AG10803 (cell line): ENCODE measurements around the gene OSBPL5.
"Not testable (repeated sequence)": the region's sequence is repeated elsewhere in the genome, so short reads cannot be mapped to it uniquely, and the experiment has no call there.

Source experiments
- DNase-seq: peaks from one replicate; pipeline ENCODE4 v3.0.0; 2010; ENCODE audit warnings: low read depth
- H3K4me3 ChIP-seq: 2 replicates; pipeline ENCODE4 v1.5.1; 2011; ENCODE audit warnings: mild to moderate bottlenecking, low read length, control low read depth
- TF ChIP-seq, protein P1 (sequence below): conservative IDR thresholded peaks from 2 replicates; pipeline ENCODE4 v1.5.1; 2011; ENCODE audit warnings: mild to moderate bottlenecking, low read length, control low read depth, inconsistent platforms

The OSBPL5 gene

GRCh38 chr11:3170044-3170755 is 5.1 kb upstream of the OSBPL5 start:
- TF ChIP-seq, protein P1, sequence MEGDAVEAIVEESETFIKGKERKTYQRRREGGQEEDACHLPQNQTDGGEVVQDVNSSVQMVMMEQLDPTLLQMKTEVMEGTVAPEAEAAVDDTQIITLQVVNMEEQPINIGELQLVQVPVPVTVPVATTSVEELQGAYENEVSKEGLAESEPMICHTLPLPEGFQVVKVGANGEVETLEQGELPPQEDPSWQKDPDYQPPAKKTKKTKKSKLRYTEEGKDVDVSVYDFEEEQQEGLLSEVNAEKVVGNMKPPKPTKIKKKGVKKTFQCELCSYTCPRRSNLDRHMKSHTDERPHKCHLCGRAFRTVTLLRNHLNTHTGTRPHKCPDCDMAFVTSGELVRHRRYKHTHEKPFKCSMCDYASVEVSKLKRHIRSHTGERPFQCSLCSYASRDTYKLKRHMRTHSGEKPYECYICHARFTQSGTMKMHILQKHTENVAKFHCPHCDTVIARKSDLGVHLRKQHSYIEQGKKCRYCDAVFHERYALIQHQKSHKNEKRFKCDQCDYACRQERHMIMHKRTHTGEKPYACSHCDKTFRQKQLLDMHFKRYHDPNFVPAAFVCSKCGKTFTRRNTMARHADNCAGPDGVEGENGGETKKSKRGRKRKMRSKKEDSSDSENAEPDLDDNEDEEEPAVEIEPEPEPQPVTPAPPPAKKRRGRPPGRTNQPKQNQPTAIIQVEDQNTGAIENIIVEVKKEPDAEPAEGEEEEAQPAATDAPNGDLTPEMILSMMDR = no peak
- H3K4me3 ChIP-seq = no peak overlapping the region; the same call in 1 of the 2 replicates
- no peak for DNase-seq

GRCh38 chr11:3169255-3170043 is 4.3 kb upstream of the OSBPL5 start:
- peak overlapping the region; percentile 63 for H3K4me3 ChIP-seq
- DNase-seq = peak; percentile 72
- TF ChIP-seq, protein P1 = peak; percentile 25

DNA sequence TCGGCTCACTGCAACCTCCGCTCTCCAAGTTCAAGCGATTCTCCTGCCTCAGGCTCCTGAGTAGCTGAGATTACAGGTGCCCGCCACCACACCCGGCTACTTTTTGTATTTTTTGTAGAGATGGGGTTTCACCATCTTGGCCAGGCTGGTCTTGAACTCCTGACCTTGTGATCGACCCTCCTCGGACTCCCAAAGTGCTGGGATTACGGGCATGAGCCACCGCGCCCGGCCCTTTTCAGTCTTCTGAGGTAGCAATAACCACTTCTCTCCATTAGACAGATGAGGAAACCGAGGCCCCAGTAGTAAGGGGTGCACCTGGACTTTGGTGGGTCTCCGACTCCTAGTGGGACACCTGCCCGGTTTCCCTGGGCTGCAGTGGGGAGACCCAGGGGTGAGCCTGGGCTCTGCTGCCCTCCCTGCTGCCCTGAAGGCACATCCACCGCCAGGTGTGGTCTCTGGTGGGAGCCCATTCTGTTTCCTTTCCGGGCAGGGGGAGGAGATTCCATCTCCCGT is 3.7 kb upstream of the OSBPL5 start:
- not testable (repeated sequence) for DNase-seq
- H3K4me3 ChIP-seq = peak overlapping the region; percentile 63

DNA sequence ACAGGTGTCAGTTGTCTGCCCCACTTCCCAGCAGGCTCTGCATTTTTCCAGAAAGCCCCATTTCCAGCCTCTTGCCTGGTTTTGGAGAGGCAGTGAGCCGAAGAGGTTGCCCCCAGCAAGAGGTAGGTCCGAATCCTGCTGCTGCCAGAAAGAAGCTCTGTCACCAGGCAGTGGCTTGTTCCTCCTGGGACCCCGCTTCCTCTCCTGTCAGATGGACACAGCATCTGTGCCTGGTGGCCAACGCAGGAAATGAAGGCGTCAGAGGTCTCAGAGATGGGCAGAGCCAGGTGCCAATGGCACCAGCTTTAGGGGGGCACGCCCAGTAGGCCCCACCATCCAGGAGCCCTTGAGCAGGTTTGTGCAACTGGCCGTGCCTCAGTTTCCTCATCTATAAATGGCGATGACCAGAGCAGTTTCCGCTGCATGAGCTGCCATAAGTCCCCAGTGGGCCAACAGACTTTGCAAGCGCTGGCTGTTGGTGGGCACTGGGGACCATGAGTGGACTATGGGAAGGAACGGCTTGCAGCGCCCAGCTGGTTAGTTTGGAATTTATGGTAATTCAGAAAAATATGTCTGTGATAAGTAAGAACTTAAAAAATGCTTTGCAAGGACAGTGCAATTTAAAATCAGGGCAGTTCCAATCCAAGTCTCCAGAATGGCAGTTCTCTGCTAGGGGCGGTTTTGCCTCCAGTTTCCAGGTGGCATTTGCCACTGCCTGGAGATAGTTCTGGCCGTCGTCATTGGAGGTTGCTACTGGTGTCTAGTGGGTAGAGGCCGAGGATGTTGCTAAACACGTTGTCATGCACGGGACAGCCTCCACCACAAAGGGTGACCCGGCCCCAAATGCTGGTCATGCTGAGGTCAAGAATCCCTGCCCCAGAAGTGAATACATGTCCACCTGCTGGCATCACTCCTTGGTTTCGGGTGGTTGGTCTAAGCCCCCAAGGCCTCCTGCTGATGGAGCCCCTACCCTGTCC is 2.3 kb upstream of the OSBPL5 start:
- no peak overlapping the region for H3K4me3 ChIP-seq
- TF ChIP-seq, protein P1 = 0 out of 2 replicates have a peak, but pooled peaks have one; percentile 1
- DNase-seq = no peak

GRCh38 chr11:3166268-3167142 is 1.4 kb upstream of the OSBPL5 start:
- no peak for DNase-seq

DNA sequence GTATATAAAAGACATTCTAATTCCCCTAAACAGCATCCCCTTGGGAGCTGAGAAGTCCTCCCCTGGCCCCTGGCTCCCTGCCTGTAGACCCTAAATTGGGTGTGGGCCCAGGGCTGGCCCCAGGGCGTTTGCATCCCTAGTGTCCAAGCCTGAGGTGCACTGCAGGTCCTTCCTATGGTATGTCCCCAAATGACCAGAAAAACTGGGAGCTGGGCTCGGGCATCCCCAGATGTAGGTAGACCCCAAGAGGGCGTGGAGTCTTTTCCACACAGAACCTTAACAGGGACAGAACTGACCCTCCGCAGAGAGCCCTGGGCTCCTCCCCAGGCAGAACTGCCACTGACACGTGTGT is 782 bp upstream of the OSBPL5 start:
- TF ChIP-seq, protein P1 = no peak
- no peak overlapping the region for H3K4me3 ChIP-seq
- no peak for DNase-seq

More at GRCh38 chr11:3166268-3167142, 1.4 kb upstream of the OSBPL5 start:
- H3K4me3 ChIP-seq = no peak overlapping the region
- TF ChIP-seq, protein P1 = no peak
